NT2/D1 (cell line): ENCODE measurements around the gene SLC9A1.

Source experiments
- DNase-seq: peaks from one replicate; pipeline ENCODE4 v3.0.0-alpha.2; 2011; ENCODE audit warnings: low read depth, low spot score
- H3K27me3 ChIP-seq: 2 replicates; pipeline ENCODE4 v1.6.0; 2011; ENCODE audit warnings: mild to moderate bottlenecking; ENCODE audit not compliant: insufficient read length, insufficient read depth
- H3K36me3 ChIP-seq: 2 replicates; pipeline ENCODE4 v1.6.1; 2011; ENCODE audit warnings: mild to moderate bottlenecking, low read length, mixed read lengths; ENCODE audit not compliant: insufficient read depth, insufficient read length
- H3K4me1 ChIP-seq: 2 replicates; pipeline ENCODE4 v1.5.1; 2011; ENCODE audit not compliant: insufficient read depth, insufficient read length
- H3K4me3 ChIP-seq: 2 replicates; pipeline ENCODE4 v1.5.1; 2011; ENCODE audit warnings: low read depth; ENCODE audit not compliant: insufficient read length
- H3K9ac ChIP-seq: 2 replicates; pipeline ENCODE4 v1.6.0; 2011; ENCODE audit warnings: low read depth; ENCODE audit not compliant: insufficient read length
- H3K9me3 ChIP-seq: 2 replicates; pipeline ENCODE4 v1.5.1; 2011; ENCODE audit warnings: mild to moderate bottlenecking, low read length; ENCODE audit not compliant: insufficient read depth
- SUZ12 ChIP-seq: IDR thresholded peaks from 2 replicates; pipeline ENCODE4 v1.6.1; 2011; ENCODE audit not compliant: insufficient read length, insufficient read depth; ENCODE audit errors: extremely low read depth
- YY1 ChIP-seq: IDR thresholded peaks from 2 replicates; pipeline ENCODE4 v1.6.1; 2011; ENCODE audit not compliant: insufficient read length, insufficient read depth
- ZNF274 ChIP-seq: IDR thresholded peaks from 2 replicates; pipeline ENCODE4 v1.6.1; 2011; ENCODE audit warnings: mild to moderate bottlenecking, low read depth, low read length

Gene SLC9A1

DNA sequence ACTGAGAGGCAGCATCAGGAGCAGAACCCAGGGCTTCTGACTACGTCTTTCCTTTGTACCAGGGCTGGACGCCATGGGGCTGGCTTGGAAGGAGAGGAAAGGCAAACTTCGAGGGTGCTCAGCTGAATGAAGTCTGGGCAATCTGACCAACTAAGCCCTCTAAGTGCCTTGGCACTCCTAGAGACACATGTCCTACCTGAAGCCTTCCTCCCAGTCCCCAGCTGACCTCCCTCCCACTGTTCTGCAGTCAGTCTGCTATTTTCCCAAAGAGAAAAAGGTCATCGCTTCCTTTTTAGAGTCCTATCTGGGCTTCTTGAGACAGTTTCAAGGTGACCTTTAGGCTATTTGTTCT is 5.2 kb downstream of the SLC9A1 start:
- Histone ChIP-seq H3K9ac (no peak overlapping the region), H3K4me1 (peaks cover 32% of the 10 kb centered on the region), H3K27me3 (no peaks in the 10 kb centered on the region), H3K9me3 (peaks cover 5% of the 10 kb centered on the region; the same call in 1 of the 2 replicates), H3K36me3 (peaks cover 43% of the 10 kb centered on the region), H3K4me3 (no peak overlapping the region)
- TF ChIP-seq ZNF274 (no peak), YY1 (no peak), SUZ12 (no peak)
- no peak for DNase-seq

GRCh38 chr1:27149084-27149761 is 5.7 kb downstream of the SLC9A1 start:
- H3K4me1 ChIP-seq = peaks cover 32% of the 10 kb centered on the region
- no peak for DNase-seq
- no peak overlapping the region for H3K9ac ChIP-seq
- no peak overlapping the region for H3K4me3 ChIP-seq
- H3K27me3 ChIP-seq = no peaks in the 10 kb centered on the region
- peaks cover 8% of the 10 kb centered on the region; the same call in 1 of the 2 replicates for H3K9me3 ChIP-seq
- peaks cover 46% of the 10 kb centered on the region for H3K36me3 ChIP-seq
- TF ChIP-seq YY1 = no peak
- no peak for TF ChIP-seq SUZ12
- TF ChIP-seq ZNF274 = no peak

GRCh38 chr1:27148591-27148990 is 6.3 kb downstream of the SLC9A1 start:
- H3K9me3 ChIP-seq = peaks cover 8% of the 10 kb centered on the region; the same call in 1 of the 2 replicates
- H3K4me1 ChIP-seq = peaks cover 26% of the 10 kb centered on the region
- no peak overlapping the region for H3K9ac ChIP-seq
- H3K36me3 ChIP-seq = peaks cover 47% of the 10 kb centered on the region
- H3K4me3 ChIP-seq = no peak overlapping the region
- no peak for DNase-seq
- TF ChIP-seq ZNF274 (no peak), YY1 (no peak), SUZ12 (no peak)
- H3K27me3 ChIP-seq = no peaks in the 10 kb centered on the region

DNA sequence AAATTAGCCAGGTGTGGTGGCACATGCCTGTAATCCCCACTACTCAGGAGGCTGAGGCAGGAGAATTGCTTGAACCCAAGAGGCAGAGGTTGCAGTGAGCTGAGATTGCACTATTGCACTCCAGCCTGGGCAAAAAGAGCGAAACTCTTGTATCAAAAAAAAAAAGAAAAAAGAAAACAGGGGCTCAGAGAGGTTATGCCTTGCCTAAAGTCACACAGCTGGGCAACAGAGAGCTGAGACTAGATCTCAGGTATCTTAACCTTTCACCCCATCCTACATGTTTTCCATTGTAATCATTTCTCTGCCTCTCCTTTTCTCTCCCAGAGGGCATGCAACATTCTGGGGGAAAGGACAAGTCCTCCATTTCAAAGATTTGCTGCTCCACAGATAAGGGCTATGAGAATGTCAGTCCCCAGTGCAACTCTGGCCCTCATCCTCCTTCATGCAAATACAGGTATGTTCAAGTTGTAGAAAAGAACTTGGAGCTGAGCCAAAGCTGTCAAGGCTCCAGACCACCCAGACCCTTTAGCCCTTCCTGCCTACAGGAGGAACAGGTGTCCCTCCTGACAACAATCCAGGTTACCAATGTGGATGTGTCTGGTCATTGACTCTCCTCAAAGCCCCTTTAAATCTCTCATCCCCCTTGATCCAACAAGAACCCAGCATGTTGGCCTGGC is 6.9 kb downstream of the SLC9A1 start:
- H3K27me3 ChIP-seq = no peaks in the 10 kb centered on the region
- peaks cover 21% of the 10 kb centered on the region for H3K4me1 ChIP-seq
- TF ChIP-seq SUZ12 (no peak), ZNF274 (no peak), YY1 (no peak)
- H3K9ac ChIP-seq = no peak overlapping the region
- peaks cover 47% of the 10 kb centered on the region for H3K36me3 ChIP-seq
- H3K9me3 ChIP-seq = peaks cover 8% of the 10 kb centered on the region; the same call in 1 of the 2 replicates
- H3K4me3 ChIP-seq = no peak overlapping the region
- no peak for DNase-seq

DNA sequence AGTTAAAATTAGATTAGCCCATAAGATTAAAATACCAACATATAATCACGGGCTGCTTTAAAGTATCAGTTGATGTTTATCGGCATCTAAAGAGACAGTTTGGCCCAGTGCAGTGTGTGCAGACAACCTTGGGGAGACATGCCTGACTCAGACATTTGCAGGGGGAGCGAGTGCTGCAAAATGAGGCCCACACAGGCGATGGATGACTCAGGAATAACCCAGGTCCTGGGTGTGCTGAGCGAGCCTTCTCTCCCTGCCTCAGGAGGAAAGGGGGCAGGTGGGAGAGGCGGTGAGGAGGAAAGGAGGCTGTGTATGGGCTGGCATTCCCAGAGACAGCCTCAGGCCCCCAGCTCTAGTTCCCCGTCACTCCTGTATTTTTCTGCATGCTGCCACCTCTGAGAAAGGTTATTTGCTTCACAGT is 9.0 kb downstream of the SLC9A1 start:
- peak overlapping the region; percentile 45 for H3K9ac ChIP-seq
- TF ChIP-seq ZNF274 (no peak), YY1 (no peak), SUZ12 (no peak)
- no peak for DNase-seq
- H3K27me3 ChIP-seq = no peaks in the 10 kb centered on the region
- H3K4me3 ChIP-seq = no peak overlapping the region
- peaks cover 8% of the 10 kb centered on the region; the same call in 1 of the 2 replicates for H3K9me3 ChIP-seq
- H3K4me1 ChIP-seq = peaks cover 25% of the 10 kb centered on the region
- H3K36me3 ChIP-seq = peaks cover 33% of the 10 kb centered on the region

DNA sequence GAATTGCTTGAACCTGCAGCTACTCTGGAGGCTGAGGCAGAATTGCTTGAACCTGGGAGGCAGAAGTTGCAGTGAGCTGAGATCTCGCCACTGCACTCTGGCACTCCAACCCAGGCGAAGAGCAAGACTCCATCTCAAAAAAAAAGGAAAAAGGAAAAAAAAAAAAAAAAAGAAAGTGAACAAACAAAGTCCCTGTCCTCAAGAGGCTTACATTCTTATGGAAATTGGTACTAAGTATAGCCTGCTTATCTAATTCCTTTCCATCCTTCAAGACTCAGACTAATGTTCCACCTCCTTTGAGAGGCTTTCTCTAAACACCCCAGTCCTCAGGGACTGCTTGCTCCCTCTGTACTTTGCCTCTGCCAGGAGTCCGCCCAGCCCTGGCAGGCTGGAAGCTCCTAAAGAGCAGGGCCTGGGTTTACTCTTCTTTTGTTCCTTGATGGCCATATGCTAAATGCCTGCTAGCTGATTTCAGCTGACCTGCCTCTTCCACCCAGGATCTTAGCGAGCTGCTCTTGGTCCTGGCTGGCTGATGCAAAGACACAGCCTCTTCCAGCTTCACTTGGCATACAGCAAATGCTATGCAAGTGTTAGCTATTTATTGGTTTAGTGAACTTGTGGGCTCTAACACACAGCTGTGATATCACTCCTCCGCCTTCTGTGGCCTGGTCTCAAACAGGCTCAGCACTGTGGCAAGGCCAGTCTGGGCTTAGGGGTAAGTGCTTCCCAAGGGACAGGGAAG is 9.8 kb downstream of the SLC9A1 start:
- no peak for TF ChIP-seq ZNF274
- TF ChIP-seq YY1 = no peak
- no peak for TF ChIP-seq SUZ12
- H3K4me1 ChIP-seq = peaks cover 27% of the 10 kb centered on the region
- no peaks in the 10 kb centered on the region for H3K27me3 ChIP-seq
- peaks cover 8% of the 10 kb centered on the region; the same call in 1 of the 2 replicates for H3K9me3 ChIP-seq
- DNase-seq = no peak
- H3K9ac ChIP-seq = peak overlapping the region; percentile 34
- peaks cover 25% of the 10 kb centered on the region for H3K36me3 ChIP-seq
- H3K4me3 ChIP-seq = no peak overlapping the region
